AG09309 (cell line): ENCODE measurements around the gene TSSC4.

Source experiments
- DNase-seq: peaks from one replicate; pipeline ENCODE4 v3.0.0-alpha.2; 2010; ENCODE audit warnings: low read depth
- H3K4me3 ChIP-seq: 2 replicates; pipeline ENCODE4 v1.5.1; 2011; ENCODE audit warnings: mild to moderate bottlenecking, low read depth, low read length, moderate library complexity; ENCODE audit not compliant: control insufficient read depth
- TF ChIP-seq, protein P1 (sequence below): IDR thresholded peaks from 2 replicates; pipeline ENCODE4 v1.5.1; 2011; ENCODE audit warnings: mild to moderate bottlenecking, low read depth, low read length, inconsistent platforms; ENCODE audit not compliant: insufficient read depth, control insufficient read depth; ENCODE audit errors: missing control alignments

The TSSC4 gene

DNA sequence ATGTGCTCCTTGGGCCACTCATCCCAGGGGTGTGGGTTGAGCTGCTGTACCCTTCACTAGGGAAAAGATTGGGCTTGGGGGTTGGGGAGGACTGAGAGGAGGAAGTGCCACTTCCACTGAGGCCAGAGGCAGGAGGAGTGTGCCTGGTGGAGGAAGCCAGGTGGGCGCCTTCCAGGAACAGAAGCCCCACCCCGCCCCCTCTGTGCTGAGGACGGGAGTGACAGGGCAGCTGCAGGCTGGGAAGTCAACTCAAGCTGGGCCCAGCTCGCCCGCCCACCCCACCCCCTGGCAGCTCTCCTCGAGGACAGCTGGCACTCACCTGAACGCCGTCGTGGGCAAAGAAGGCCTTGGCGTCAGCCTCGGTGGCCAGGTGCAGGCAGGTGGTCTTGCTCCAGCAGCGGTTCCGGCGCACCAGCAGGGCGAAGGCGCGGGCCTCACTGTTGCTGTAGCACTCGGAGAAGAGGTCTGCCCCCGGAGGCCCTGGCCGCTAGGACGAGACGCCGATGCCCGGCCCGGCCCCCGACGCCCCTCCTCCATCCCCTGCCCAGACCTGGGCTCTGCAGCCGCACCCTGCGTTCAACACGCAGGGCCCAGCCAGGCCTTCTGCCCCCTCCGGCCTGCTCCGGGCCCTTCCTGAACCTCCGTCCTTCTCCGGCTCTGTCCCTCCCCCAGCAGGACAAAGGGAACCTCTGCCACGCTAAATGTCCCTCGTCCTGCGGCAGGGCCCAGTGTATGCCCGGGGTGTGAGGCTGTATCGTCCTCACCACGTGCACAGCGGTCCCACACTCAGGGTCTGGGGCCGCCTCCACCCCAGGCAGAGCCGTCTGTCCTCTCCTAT, 13.4 kb downstream of the TSSC4 start:
- H3K4me3 ChIP-seq, result no peak overlapping the region
- DNase-seq, result no peak
- TF ChIP-seq, protein P1, sequence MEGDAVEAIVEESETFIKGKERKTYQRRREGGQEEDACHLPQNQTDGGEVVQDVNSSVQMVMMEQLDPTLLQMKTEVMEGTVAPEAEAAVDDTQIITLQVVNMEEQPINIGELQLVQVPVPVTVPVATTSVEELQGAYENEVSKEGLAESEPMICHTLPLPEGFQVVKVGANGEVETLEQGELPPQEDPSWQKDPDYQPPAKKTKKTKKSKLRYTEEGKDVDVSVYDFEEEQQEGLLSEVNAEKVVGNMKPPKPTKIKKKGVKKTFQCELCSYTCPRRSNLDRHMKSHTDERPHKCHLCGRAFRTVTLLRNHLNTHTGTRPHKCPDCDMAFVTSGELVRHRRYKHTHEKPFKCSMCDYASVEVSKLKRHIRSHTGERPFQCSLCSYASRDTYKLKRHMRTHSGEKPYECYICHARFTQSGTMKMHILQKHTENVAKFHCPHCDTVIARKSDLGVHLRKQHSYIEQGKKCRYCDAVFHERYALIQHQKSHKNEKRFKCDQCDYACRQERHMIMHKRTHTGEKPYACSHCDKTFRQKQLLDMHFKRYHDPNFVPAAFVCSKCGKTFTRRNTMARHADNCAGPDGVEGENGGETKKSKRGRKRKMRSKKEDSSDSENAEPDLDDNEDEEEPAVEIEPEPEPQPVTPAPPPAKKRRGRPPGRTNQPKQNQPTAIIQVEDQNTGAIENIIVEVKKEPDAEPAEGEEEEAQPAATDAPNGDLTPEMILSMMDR, result no peak

DNA sequence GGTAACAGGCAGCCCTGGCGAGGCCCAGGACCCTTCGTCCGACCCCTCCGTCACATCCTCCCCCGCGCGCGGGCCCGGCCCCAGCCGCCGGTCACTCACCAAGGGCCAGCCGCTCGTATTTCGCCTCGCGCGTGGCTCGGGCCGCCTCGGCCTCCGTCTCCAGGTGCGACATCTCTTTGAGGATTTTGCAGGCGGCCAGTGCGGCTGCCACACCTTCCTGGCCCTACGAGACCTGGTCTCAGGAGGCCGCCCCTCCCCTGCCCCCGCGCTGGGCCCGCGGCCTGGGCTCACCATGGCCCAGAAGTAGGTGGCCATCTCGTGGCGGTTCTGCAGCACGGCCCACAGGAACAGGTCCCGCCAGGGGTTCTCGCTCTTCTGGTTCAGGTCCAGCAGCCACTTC, 14.1 kb downstream of the TSSC4 start:
- H3K4me3 ChIP-seq, result no peak overlapping the region
- DNase-seq, result no peak
- TF ChIP-seq, protein P1, result no peak

DNA sequence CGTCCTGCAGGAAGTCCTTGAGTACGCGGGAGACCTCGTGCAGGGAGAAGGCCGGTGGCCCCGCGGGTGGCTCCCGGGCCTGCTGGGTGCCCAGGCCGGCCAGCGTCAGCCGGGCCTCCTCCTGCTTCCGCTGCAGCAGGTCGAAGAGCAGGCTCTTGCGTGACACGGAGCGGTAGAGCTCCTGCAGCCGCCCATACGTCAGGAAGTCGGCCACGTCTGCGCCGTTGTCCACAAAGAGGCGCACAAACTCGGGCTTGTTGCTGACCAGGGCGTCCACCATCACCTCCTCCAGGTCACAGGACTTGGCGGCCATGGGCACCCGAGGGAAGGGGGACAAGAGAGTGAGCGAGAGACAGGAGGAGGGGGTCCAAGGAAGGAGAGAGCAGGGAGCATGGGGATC, 14.6 kb downstream of the TSSC4 start:
- DNase-seq, result no peak
- no peak overlapping the region for H3K4me3 ChIP-seq
- TF ChIP-seq, protein P1, result no peak

DNA sequence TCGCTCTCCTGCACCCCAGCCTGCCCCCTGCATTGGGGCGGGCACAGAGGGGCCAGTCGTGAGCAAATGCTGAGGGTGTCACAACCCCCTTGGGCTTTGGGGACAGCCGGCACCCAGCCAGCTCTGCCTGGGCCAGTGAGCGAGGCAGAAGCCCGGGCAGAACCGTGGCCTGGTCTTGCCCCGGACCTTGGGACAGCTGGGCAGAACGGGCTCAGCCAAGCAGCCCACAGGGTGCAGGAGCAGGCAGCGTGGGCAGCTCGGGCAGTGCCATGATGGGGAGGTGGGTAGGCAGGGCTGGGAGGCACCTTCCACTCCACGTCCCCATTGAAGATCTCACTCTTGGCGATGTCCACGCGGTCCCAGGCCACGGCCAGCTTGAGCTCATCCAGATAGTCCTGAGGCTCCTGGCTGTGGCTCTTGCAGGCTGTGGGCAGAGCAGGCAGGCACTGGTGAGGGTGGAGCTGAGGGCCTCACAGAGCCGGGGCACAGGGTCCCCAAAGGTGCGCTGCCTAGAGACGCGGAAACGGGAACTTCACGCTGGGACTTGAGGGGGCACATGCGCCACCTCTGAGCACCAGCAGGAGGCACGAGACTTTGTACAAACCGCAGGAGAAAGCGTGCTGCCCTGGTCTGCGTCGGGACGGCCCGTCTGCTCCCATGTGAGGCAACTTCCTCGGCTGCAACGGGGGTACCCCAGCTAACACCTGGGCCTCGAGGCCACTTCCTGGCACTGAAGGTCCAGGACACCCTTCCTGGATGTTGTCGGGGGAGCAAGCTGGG, 15.2 kb downstream of the TSSC4 start:
- DNase-seq, result no peak
- TF ChIP-seq, protein P1, result no peak
- H3K4me3 ChIP-seq, result no peak overlapping the region

DNA sequence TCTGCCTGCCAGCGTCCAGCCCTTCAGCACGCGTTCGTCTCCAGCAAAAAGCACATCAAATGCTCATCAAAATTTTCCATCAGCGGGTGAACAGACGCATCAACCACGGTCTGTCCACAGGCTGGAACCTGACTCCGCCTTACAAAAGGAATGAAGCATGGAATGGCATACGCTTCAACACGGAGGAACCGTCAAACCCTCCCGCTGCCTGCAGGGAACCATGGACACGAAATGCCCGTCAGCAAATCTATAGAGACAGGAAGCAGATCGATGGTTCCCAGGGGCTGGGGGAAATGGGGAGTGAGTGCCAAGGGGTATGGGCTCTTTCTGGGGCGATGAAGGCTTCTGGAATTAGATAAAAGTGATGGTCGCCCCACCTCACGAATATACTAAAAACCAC, 16.2 kb downstream of the TSSC4 start:
- TF ChIP-seq, protein P1, result no peak
- no peak overlapping the region for H3K4me3 ChIP-seq
- no peak for DNase-seq

DNA sequence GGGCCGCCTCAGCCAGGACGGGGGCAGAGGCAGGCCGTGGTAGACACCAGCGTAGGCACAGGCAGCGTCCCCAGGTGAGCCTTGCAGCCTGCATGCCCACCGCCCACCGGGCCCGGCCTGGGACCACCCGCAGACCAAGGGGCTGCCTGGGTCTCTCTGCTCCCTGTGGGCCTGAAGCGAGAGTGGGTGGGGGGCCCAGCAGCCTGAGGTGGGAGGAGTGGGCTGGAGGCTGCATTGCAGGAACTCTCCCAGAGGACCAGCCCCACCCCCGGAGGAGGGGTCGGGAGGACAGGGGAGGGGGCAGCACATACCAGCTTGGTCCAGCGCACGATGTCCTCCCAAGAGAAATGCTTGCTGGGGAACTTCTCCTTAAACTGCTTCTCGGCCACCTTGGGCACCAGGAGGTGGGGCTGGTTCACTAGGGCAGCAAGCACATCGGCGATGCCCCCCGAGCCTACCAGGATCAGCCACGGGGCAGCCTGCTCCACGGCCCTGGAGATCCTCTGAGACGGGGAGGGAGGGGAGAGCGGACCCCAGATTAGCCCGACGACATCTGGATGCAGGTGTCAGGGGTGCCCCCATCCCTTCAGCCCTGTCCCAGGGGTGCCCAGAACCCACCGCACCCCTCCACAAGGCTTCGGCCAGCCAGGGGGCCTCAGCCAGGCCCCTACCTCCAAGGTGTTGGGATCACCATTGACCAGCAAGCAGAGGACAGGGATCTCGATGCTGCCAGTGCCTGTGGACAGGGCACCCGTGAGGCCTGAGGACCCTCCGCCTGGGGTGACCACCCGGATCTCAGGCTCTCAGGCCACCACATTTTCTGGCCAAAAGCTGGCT, 17.5 kb downstream of the TSSC4 start:
- H3K4me3 ChIP-seq, result no peak overlapping the region
- DNase-seq, result no peak
- TF ChIP-seq, protein P1, result no peak
